HCT116 (cell line): ENCODE data around the gene POU5F2. TPM values are rescaled to one million over a fixed set of nuclear protein-coding genes. Genes with fewer than 3 reads are reported as not detected.

ENCODE experiments used
- ATAC-seq: fragments of 200-7000 bp; cut with Tn5 transposase; 2 replicates; pipeline ENCODE4 v1.9.1; 2020; ENCODE audit warnings: mild to moderate bottlenecking, moderate library complexity
- BruUV-seq: library from RNA; stranded (reverse); fragments of 400-500 nt; replicated peaks from 2 replicates; lab custom pipeline; 2021; lab: Mats Ljungman, UMichigan
- CTCF ChIA-PET: fragments of 300-600 bp; sonication (Branson Sonifier 250); formaldehyde crosslinking; loops from one replicate; lab custom pipeline; 2021; ENCODE audit warnings: antibody characterized with exemption; lab: Charles Lee
- POLR2A ChIA-PET: fragments of 300-600, 350-600 bp; sonication (Branson Sonifier 250); formaldehyde crosslinking; loops from one replicate; lab custom pipeline; 2021; ENCODE audit warnings: antibody characterized with exemption; lab: Charles Lee
- RAD21 ChIA-PET, 2 experiments: fragments of 300-600 bp; sonication (Branson Sonifier 250); formaldehyde crosslinking; loops; one replicate each; lab custom pipeline; 2023; ENCODE audit warnings: low total read pairs in 2 of 2; ENCODE audit not compliant: uncharacterized antibody in 2 of 2, unreplicated experiment in 2 of 2, low non-redundant PET in 1 of 2; lab: Charles Lee
- DNase-seq: peaks from one replicate; pipeline ENCODE4 v3.0.0-alpha.2; 2010; ENCODE audit warnings: low read depth, low spot score
- H2AFZ ChIP-seq: fragments of 200-600 bp; shearing (Covaris generic), sonication (generic); 2 replicates; pipeline ENCODE4 v1.6.1; 2017; ENCODE audit warnings: low read depth, mixed run types, mixed read lengths, antibody characterized with exemption, low read length; ENCODE audit not compliant: poor library complexity, severe bottlenecking
- H3K27ac ChIP-seq: 2 replicates; pipeline ENCODE4 v1.5.1; 2012; ENCODE audit warnings: low read depth, low read length
- H3K27me3 ChIP-seq: fragments of 200-600 bp; sonication (generic); 2 replicates; pipeline ENCODE4 v1.6.1; 2016; ENCODE audit warnings: mixed run types, low read length, mixed read lengths; ENCODE audit not compliant: insufficient read depth
- H3K36me3 ChIP-seq, 2 experiments: fragments of 200-500 bp in 1 of 2; fragments of 200-600 bp in 1 of 2; sonication (Bioruptor generic) in 1 of 2; sonication (generic) in 1 of 2; 2 replicates each; pipeline versions ENCODE4 v1.5.1 to v1.6.1; 2014 to 2016; ENCODE audit warnings: low read length in 2 of 2, inconsistent platforms in 1 of 2, mixed read lengths in 1 of 2, mixed run types in 1 of 2; ENCODE audit not compliant: insufficient read depth in 2 of 2, control insufficient read depth in 1 of 2
- H3K4me1 ChIP-seq, 2 experiments: fragments of 200-600 bp in 1 of 2; sonication (generic) in 1 of 2; 2 replicates each; pipeline versions ENCODE4 v1.5.1 to v1.6.1; 2012 to 2017; ENCODE audit warnings: low read length in 2 of 2, inconsistent platforms in 1 of 2, mild to moderate bottlenecking in 1 of 2, mixed read lengths in 1 of 2, mixed run types in 1 of 2, moderate library complexity in 1 of 2; ENCODE audit not compliant: insufficient read depth in 2 of 2, control insufficient read depth in 1 of 2
- H3K4me2 ChIP-seq: fragments of 200-600 bp; sonication (generic); 2 replicates; pipeline ENCODE4 v1.6.1; 2017; ENCODE audit warnings: mixed run types, low read length, mixed read lengths
- H3K4me3 ChIP-seq, 2 experiments: fragments of 200-600 bp in 1 of 2; sonication (generic) in 1 of 2; replicated peaks in 1 of 2; 2 replicates each; pipeline ENCODE4 v1.5.1; 2011 to 2016; ENCODE audit warnings: low read length in 2 of 2, control low read depth in 1 of 2, low read depth in 1 of 2, mild to moderate bottlenecking in 1 of 2, mixed read lengths in 1 of 2, mixed run types in 1 of 2
- H3K79me2 ChIP-seq: fragments of 200-600 bp; sonication (generic); 2 replicates; pipeline ENCODE4 v1.6.1; 2017; ENCODE audit warnings: mild to moderate bottlenecking, mixed run types, low read length, moderate library complexity, mixed read lengths; ENCODE audit not compliant: insufficient read depth
- H3K9ac ChIP-seq: fragments of 200-600 bp; sonication (generic); 2 replicates; pipeline ENCODE4 v1.6.1; 2016; ENCODE audit warnings: low read length, mixed read lengths
- H3K9me2 ChIP-seq: fragments of 200-600 bp; sonication (generic), shearing (Covaris generic); 2 replicates; pipeline ENCODE4 v1.6.1; 2017; ENCODE audit warnings: mixed run types, mild to moderate bottlenecking, moderate library complexity; ENCODE audit not compliant: insufficient read depth
- H3K9me3 ChIP-seq, 2 experiments: fragments of 200-500 bp in 1 of 2; fragments of 200-600 bp in 1 of 2; sonication (Bioruptor generic) in 1 of 2; sonication (generic) in 1 of 2; 2 replicates each; pipeline ENCODE4 v1.6.1; 2014 to 2017; ENCODE audit warnings: low read length in 2 of 2, mixed read lengths in 2 of 2, inconsistent platforms in 1 of 2, low read depth in 1 of 2, mild to moderate bottlenecking in 1 of 2, mixed run types in 1 of 2, moderate library complexity in 1 of 2; ENCODE audit not compliant: control insufficient read depth in 1 of 2, insufficient read depth in 1 of 2
- H4K20me1 ChIP-seq: fragments of 200-600 bp; sonication (generic), shearing (Covaris generic); 2 replicates; pipeline ENCODE4 v1.6.1; 2017; ENCODE audit warnings: mixed run types, mild to moderate bottlenecking, moderate library complexity; ENCODE audit not compliant: insufficient read depth
- CTCF ChIP-seq, 3 experiments: fragments of 200-600 bp in 1 of 3; sonication (generic) in 1 of 3; IDR thresholded peaks in 2 of 3; conservative IDR thresholded peaks in 1 of 3; 2 replicates each; pipeline ENCODE4 v1.5.1; 2012 to 2017; ENCODE audit warnings: low read depth in 2 of 3, low read length in 2 of 3, antibody characterized with exemption in 1 of 3, borderline replicate concordance in 1 of 3, control low read depth in 1 of 3, mild to moderate bottlenecking in 1 of 3, mixed read lengths in 1 of 3, mixed run types in 1 of 3, moderate library complexity in 1 of 3; ENCODE audit not compliant: insufficient read depth in 1 of 3
- EZH2phosphoT487 ChIP-seq: fragments of 200-600 bp; IDR thresholded peaks from 2 replicates; pipeline ENCODE4 v1.6.1; 2018; ENCODE audit warnings: antibody characterized with exemption, borderline replicate concordance
- FOSL1 ChIP-seq: IDR thresholded peaks from 2 replicates; pipeline ENCODE4 v1.6.1; 2012; ENCODE audit warnings: low read depth
- POLR2A ChIP-seq: IDR thresholded peaks from 2 replicates; pipeline ENCODE4 v1.7.0; 2011; ENCODE audit warnings: borderline replicate concordance; ENCODE audit not compliant: insufficient read depth, insufficient read length; ENCODE audit errors: extremely low read depth
- RAD21 ChIP-seq: IDR thresholded peaks from 2 replicates; pipeline ENCODE4 v1.6.1; 2012; ENCODE audit warnings: low read depth, mild to moderate bottlenecking
- REST ChIP-seq: IDR thresholded peaks from 2 replicates; pipeline ENCODE4 v1.6.1; 2012; ENCODE audit warnings: low read depth
- SP1 ChIP-seq: IDR thresholded peaks from 2 replicates; pipeline ENCODE4 v1.6.1; 2012; ENCODE audit warnings: low read depth
- intact Hi-C: fragments of 100-400 bp; cut with micrococcal nuclease; formaldehyde crosslinking; loops from 2 replicates; pipeline ENCODE4 v1.10.0; 2022
- total RNA-seq: library from RNA; stranded (reverse); gene quantifications from one replicate; pipeline ENCODE4 v1.2.1, GENCODE V29; 2021; ENCODE audit not compliant: unreplicated experiment
- TF ChIP-seq, protein P1 (sequence below): IDR thresholded peaks from 2 replicates; pipeline ENCODE4 v1.6.1; 2011; ENCODE audit warnings: mild to moderate bottlenecking, low read length, moderate library complexity; ENCODE audit not compliant: insufficient replicate concordance; ENCODE audit errors: extremely low read depth
- TF ChIP-seq, protein P2 (sequence below): IDR thresholded peaks from 2 replicates; pipeline ENCODE4 v1.6.1; 2012

POU5F2 gene
- total RNA-seq, 1 experiment from 2014 or later: 0.44 TPM

- TF ChIP-seq, protein P1, sequence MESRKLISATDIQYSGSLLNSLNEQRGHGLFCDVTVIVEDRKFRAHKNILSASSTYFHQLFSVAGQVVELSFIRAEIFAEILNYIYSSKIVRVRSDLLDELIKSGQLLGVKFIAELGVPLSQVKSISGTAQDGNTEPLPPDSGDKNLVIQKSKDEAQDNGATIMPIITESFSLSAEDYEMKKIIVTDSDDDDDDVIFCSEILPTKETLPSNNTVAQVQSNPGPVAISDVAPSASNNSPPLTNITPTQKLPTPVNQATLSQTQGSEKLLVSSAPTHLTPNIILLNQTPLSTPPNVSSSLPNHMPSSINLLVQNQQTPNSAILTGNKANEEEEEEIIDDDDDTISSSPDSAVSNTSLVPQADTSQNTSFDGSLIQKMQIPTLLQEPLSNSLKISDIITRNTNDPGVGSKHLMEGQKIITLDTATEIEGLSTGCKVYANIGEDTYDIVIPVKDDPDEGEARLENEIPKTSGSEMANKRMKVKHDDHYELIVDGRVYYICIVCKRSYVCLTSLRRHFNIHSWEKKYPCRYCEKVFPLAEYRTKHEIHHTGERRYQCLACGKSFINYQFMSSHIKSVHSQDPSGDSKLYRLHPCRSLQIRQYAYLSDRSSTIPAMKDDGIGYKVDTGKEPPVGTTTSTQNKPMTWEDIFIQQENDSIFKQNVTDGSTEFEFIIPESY: no peak
- TF ChIP-seq EZH2phosphoT487 (no peak), POLR2A (no peak), FOSL1 (no peak)
Measured at GRCh38 chr5:93790401-93790800, 49.0 kb upstream of the POU5F2 start (continued).

- Histone ChIP-seq H3K9me2 (no peaks in the 10 kb centered on the region), H2AFZ (no peak overlapping the region), H4K20me1 (no peaks in the 10 kb centered on the region), H3K4me2 (peak overlapping the region; percentile 33; the same call in 1 of the 2 replicates), H3K36me3 (no peaks in the 10 kb centered on the region), H3K4me3 (no peak overlapping the region), H3K4me1 (peaks cover 11 to 16% of the 10 kb centered on the region in 2 experiments), H3K9me3 (no peaks in the 10 kb centered on the region), H3K9ac (no peak overlapping the region), H3K27ac (peak overlapping the region; percentile 23; the same call in 1 of the 2 replicates), H3K79me2 (no peaks in the 10 kb centered on the region), H3K27me3 (no peaks in the 10 kb centered on the region)
- ChIA-PET CTCF (interaction anchor here (0.6 to 3.7 kb wide), 6 partner anchors 12 to 1111 kb away, joined by 3 to 16 read pairs (median 4); partner anchors contain the start of gene NR2F1), RAD21 (interaction anchor here in 1 of 2 experiments (1.1 kb wide), 1 partner anchor 697 kb away, joined by 3 read pairs; no protein-coding TSS in a partner anchor), POLR2A (interaction anchor here (0.6 kb wide), 1 partner anchor 207 kb away, joined by 4 read pairs; no protein-coding TSS in a partner anchor)
- TF ChIP-seq RAD21 (peak; percentile 33), REST (no peak), FOSL1 (peak; percentile 45; the same call in 1 of the 2 replicates), CTCF (IDR thresholded peaks at IDR 0.05 in 2 of 3, conservative IDR thresholded peaks at IDR 0.05 in 1 of 3; ENCODE audit: borderline replicate concordance in 1 of 3, insufficient read depth in 1 of 3, low read depth in 2 of 3, low read length in 2 of 3) (peak in 2 of 3 experiments; percentile 11 to 21; a peak in 3 of 6 replicates), SP1 (no peak)
- TF ChIP-seq, protein P2, sequence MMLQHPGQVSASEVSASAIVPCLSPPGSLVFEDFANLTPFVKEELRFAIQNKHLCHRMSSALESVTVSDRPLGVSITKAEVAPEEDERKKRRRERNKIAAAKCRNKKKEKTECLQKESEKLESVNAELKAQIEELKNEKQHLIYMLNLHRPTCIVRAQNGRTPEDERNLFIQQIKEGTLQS: no peak
- peak; percentile 70 for ATAC-seq
- no TSS peak for BruUV-seq
- intact Hi-C loops: no loop called here
- no peak for DNase-seq
Measured at GRCh38 chr5:93789173-93790067, 48.0 kb upstream of the POU5F2 start.
